Brain microvascular endothelial cell (primary cell): ENCODE data around the gene CATSPER3.

ENCODE experiments used
- DNase-seq: peaks from one replicate; pipeline ENCODE4 v3.0.0-alpha.2; 2020
- H3K27ac ChIP-seq: fragments of 250-450 bp; sonication (Bioruptor Pico); 2 replicates; pipeline ENCODE4 v1.5.1; 2020; ENCODE audit warnings: mild to moderate bottlenecking, moderate library complexity
- H3K27me3 ChIP-seq: fragments of 250-450 bp; sonication (Bioruptor Pico); replicated peaks from 2 replicates; pipeline ENCODE4 v1.5.1; 2020; ENCODE audit warnings: mild to moderate bottlenecking
- H3K36me3 ChIP-seq: fragments of 250-450 bp; sonication (Bioruptor Pico); replicated peaks from 2 replicates; pipeline ENCODE4 v1.5.1; 2020; ENCODE audit warnings: mild to moderate bottlenecking
- H3K4me3 ChIP-seq: 2 replicates; pipeline ENCODE4 v1.5.1; 2011; ENCODE audit warnings: low read depth, mild to moderate bottlenecking, control low read depth, low read length, moderate library complexity
- CTCF ChIP-seq: IDR thresholded peaks from 2 replicates; pipeline ENCODE4 v1.5.1; 2011; ENCODE audit warnings: low read depth, mild to moderate bottlenecking, moderate library complexity, low read length, control low read depth, inconsistent platforms; ENCODE audit errors: missing control alignments
- in situ Hi-C: cut with HindIII; loops from 2 replicates; pipeline ENCODE4 v1.10.0; 2017; ENCODE audit warnings: low sequenced_read_pairs, low pct_ligation_motif_present

The CATSPER3 gene

GRCh38 chr5:135019314-135019713 is 51.6 kb downstream of the CATSPER3 start:
- no peak overlapping the region for H3K4me3 ChIP-seq
- H3K27ac ChIP-seq = no peak overlapping the region
- no peaks in the 10 kb centered on the region for H3K36me3 ChIP-seq
- H3K27me3 ChIP-seq = peaks cover 2% of the 10 kb centered on the region
- in situ Hi-C loops = no loop called here
- no peak for TF ChIP-seq CTCF
- no peak for DNase-seq

- Histone ChIP-seq H3K4me3 (no peak overlapping the region), H3K27me3 (peaks cover 2% of the 10 kb centered on the region)
- in situ Hi-C loops = no loop called here
Measured at GRCh38 chr5:135020111-135020895, 52.6 kb downstream of the CATSPER3 start.

GRCh38 chr5:135024956-135025729 is 57.4 kb downstream of the CATSPER3 start:
- TF ChIP-seq CTCF = no peak
- in situ Hi-C loops = no loop called here
- DNase-seq = no peak
- peaks cover 41% of the 10 kb centered on the region for H3K27me3 ChIP-seq
- H3K36me3 ChIP-seq = no peaks in the 10 kb centered on the region
- no peak overlapping the region for H3K27ac ChIP-seq
- H3K4me3 ChIP-seq = no peak overlapping the region

More at GRCh38 chr5:135020111-135020895, 52.6 kb downstream of the CATSPER3 start:
- H3K36me3 ChIP-seq = no peaks in the 10 kb centered on the region
- peak; percentile 12 for TF ChIP-seq CTCF
- H3K27ac ChIP-seq = no peak overlapping the region
- DNase-seq = no peak

GRCh38 chr5:135025730-135026644 is 58.3 kb downstream of the CATSPER3 start:
- DNase-seq = no peak
- peaks cover 48% of the 10 kb centered on the region for H3K27me3 ChIP-seq

More at GRCh38 chr5:135025730-135026644, 58.3 kb downstream of the CATSPER3 start:
- no peak for TF ChIP-seq CTCF
- Histone ChIP-seq H3K4me3 (no peak overlapping the region), H3K27ac (no peak overlapping the region), H3K36me3 (no peaks in the 10 kb centered on the region)
- in situ Hi-C loops = no loop called here
